ENCODE measurements around the gene GCC2.
"Not testable (repeated sequence)": the region's sequence is repeated elsewhere in the genome, so short reads cannot be mapped to it uniquely, and the experiment has no call there.

- TF ChIP-seq KDM4B (IDR thresholded peaks at IDR 0.05; ENCODE audit: borderline replicate concordance in 2 of 2, low read depth in 1 of 2); NR2C2 (CRISPR knock-in tag; IDR thresholded peaks at IDR 0.05); NR2C2 (tag; IDR thresholded peaks at IDR 0.05); ZNF24 (IDR thresholded peaks at IDR 0.05); HNRNPL (IDR thresholded peaks at IDR 0.05; ENCODE audit: low read depth, low read length); FOXK2 (conservative IDR thresholded peaks at IDR 0.05 in 1 of 2, IDR thresholded peaks at IDR 0.05 in 1 of 2; ENCODE audit: low read depth in 2 of 2); U2AF2 (optimal IDR thresholded peaks at IDR 0.05; ENCODE audit: low read depth, low read length); BHLHE40 (IDR thresholded peaks at IDR 0.05; ENCODE audit: low read length); MYNN (IDR thresholded peaks at IDR 0.05); MYNN (CRISPR knock-in tag; IDR thresholded peaks at IDR 0.05); REST (IDR thresholded peaks at IDR 0.05; ENCODE audit: borderline replicate concordance); REST (CRISPR knock-in tag; IDR thresholded peaks at IDR 0.05; ENCODE audit: low read depth): not testable (repeated sequence)
- TF ChIP-seq, protein P1, sequence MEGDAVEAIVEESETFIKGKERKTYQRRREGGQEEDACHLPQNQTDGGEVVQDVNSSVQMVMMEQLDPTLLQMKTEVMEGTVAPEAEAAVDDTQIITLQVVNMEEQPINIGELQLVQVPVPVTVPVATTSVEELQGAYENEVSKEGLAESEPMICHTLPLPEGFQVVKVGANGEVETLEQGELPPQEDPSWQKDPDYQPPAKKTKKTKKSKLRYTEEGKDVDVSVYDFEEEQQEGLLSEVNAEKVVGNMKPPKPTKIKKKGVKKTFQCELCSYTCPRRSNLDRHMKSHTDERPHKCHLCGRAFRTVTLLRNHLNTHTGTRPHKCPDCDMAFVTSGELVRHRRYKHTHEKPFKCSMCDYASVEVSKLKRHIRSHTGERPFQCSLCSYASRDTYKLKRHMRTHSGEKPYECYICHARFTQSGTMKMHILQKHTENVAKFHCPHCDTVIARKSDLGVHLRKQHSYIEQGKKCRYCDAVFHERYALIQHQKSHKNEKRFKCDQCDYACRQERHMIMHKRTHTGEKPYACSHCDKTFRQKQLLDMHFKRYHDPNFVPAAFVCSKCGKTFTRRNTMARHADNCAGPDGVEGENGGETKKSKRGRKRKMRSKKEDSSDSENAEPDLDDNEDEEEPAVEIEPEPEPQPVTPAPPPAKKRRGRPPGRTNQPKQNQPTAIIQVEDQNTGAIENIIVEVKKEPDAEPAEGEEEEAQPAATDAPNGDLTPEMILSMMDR (IDR thresholded peaks at IDR 0.05 in 2 of 3, conservative IDR thresholded peaks at IDR 0.05 in 1 of 3; ENCODE audit: insufficient read depth in 2 of 3, low read depth in 1 of 3, low read length in 3 of 3), result not testable (repeated sequence)
- TF ChIP-seq, protein P2, sequence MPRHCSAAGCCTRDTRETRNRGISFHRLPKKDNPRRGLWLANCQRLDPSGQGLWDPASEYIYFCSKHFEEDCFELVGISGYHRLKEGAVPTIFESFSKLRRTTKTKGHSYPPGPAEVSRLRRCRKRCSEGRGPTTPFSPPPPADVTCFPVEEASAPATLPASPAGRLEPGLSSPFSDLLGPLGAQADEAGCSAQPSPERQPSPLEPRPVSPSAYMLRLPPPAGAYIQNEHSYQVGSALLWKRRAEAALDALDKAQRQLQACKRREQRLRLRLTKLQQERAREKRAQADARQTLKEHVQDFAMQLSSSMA (CRISPR knock-in tag; IDR thresholded peaks at IDR 0.05), result not testable (repeated sequence)
- TF ChIP-seq, protein P3, sequence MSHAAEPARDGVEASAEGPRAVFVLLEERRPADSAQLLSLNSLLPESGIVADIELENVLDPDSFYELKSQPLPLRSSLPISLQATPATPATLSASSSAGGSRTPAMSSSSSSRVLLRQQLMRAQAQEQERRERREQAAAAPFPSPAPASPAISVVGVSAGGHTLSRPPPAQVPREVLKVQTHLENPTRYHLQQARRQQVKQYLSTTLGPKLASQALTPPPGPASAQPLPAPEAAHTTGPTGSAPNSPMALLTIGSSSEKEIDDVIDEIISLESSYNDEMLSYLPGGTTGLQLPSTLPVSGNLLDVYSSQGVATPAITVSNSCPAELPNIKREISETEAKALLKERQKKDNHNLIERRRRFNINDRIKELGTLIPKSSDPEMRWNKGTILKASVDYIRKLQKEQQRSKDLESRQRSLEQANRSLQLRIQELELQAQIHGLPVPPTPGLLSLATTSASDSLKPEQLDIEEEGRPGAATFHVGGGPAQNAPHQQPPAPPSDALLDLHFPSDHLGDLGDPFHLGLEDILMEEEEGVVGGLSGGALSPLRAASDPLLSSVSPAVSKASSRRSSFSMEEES (CRISPR knock-in tag; IDR thresholded peaks at IDR 0.05), result not testable (repeated sequence)
- TF ChIP-seq, protein P4, sequence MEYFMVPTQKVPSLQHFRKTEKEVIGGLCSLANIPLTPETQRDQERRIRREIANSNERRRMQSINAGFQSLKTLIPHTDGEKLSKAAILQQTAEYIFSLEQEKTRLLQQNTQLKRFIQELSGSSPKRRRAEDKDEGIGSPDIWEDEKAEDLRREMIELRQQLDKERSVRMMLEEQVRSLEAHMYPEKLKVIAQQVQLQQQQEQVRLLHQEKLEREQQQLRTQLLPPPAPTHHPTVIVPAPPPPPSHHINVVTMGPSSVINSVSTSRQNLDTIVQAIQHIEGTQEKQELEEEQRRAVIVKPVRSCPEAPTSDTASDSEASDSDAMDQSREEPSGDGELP (CRISPR knock-in tag; IDR thresholded peaks at IDR 0.05; ENCODE audit: borderline replicate concordance), result not testable (repeated sequence)
- TF ChIP-seq, protein P5, sequence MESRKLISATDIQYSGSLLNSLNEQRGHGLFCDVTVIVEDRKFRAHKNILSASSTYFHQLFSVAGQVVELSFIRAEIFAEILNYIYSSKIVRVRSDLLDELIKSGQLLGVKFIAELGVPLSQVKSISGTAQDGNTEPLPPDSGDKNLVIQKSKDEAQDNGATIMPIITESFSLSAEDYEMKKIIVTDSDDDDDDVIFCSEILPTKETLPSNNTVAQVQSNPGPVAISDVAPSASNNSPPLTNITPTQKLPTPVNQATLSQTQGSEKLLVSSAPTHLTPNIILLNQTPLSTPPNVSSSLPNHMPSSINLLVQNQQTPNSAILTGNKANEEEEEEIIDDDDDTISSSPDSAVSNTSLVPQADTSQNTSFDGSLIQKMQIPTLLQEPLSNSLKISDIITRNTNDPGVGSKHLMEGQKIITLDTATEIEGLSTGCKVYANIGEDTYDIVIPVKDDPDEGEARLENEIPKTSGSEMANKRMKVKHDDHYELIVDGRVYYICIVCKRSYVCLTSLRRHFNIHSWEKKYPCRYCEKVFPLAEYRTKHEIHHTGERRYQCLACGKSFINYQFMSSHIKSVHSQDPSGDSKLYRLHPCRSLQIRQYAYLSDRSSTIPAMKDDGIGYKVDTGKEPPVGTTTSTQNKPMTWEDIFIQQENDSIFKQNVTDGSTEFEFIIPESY (CRISPR knock-in tag; IDR thresholded peaks at IDR 0.05), result not testable (repeated sequence)
Observed at GRCh38 chr2:108496167-108496566, 47.2 kb downstream of the GCC2 start.
